Psoas muscle (tissue), 8 donors: ENCODE measurements around the gene SCPEP1. TPM values are rescaled to one million over a fixed set of nuclear protein-coding genes. Genes with fewer than 3 reads are reported as not detected.

Source experiments
- ATAC-seq, 4 donors: fragments of 200-7000 bp; cut with Tn5 transposase; one replicate each; pipeline ENCODE4 v1.9.1; 2020; ENCODE audit warnings: moderate library complexity in 3 of 4, mild to moderate bottlenecking in 2 of 4
- DNase-seq, 2 donors: peaks; one replicate each; pipeline ENCODE4 v3.0.0-alpha.2; 2020
- H3K27ac ChIP-seq: fragments of 200-600 bp; one replicate; pipeline ENCODE4 v1.8.0; 2022
- H3K27me3 ChIP-seq, 3 donors: fragments of 200-600 bp in 1 of 3; one replicate each; pipeline versions ENCODE4 v1.6.1 to v1.8.0; 2013 to 2022; ENCODE audit warnings: low read length in 2 of 3, mild to moderate bottlenecking in 2 of 3, moderate library complexity in 1 of 3; ENCODE audit not compliant: insufficient read depth in 3 of 3
- H3K36me3 ChIP-seq, 2 donors: fragments of 200-600 bp in 1 of 2; one replicate each; pipeline versions ENCODE4 v1.6.1 to v1.8.0; 2013 to 2022; ENCODE audit warnings: low read depth in 1 of 2, mild to moderate bottlenecking in 1 of 2, moderate library complexity in 1 of 2; ENCODE audit not compliant: insufficient read depth in 1 of 2
- H3K4me1 ChIP-seq: fragments of 200-600 bp; one replicate; pipeline ENCODE4 v1.8.0; 2022
- H3K4me3 ChIP-seq: fragments of 200-600 bp; one replicate; pipeline ENCODE4 v1.8.0; 2022; ENCODE audit warnings: mild to moderate bottlenecking
- H3K9me3 ChIP-seq: fragments of 200-600 bp; one replicate; pipeline ENCODE4 v1.8.0; 2022
- CTCF ChIP-seq: fragments of 200-600 bp; IDR thresholded peaks from one replicate; pipeline ENCODE4 v1.8.0; 2022; ENCODE audit warnings: antibody characterized with exemption
- WGBS, 3 donors: extraction: QIAGEN DNeasy Blood & Tissue Kit; methylation state at CpG; one replicate each; pipeline versions ENCODE4 v1.1.6 to v1.1.7; 2013; 5-methylcytosine and 5-hydroxymethylcytosine counted together
- intact Hi-C, 2 donors: fragments of 100-400 bp; cut with DNase I; formaldehyde crosslinking; loops; one replicate each; pipeline versions ENCODE4 v1.11.0 to v1.14.2; 2022
- polyA plus RNA-seq, 3 donors: library from polyadenylated mRNA; stranded (reverse); fragments of 200-250 nt; gene quantifications; one replicate each; pipeline ENCODE4 v1.2.3, GENCODE V29; 2013
- total RNA-seq, 4 donors: library from RNA; stranded (reverse); fragmentation: NEBNext Ultra II Directional in 2 of 4; extraction: Animal tissue kit (Norgen Biotek cat#: 25700) in 2 of 4; gene quantifications; one replicate each; pipeline versions ENCODE4 v1.2.1 to v1.2.4, GENCODE V29; 2021 to 2023
- donor health status: healthy with polysubstance abuse.
- donor health status: DM: no; HTN: no; CAD: no; lungs with moderate emphysema.
- donor health status: Bipolar disorder and iron deficiency.
- donor health status: healthy.
- donor health status: DM: yes; HTN: yes; CAD: no.
- donor health status: DM: no; HTN: no; CAD: no.
- donor health status: DM: no; HTN: no; CAD: no.
- donor health status: DM: yes; HTN: yes; CAD: no.

Gene SCPEP1
- total and polyA plus RNA-seq, 7 donors, result 5.8 to 33.1 (median 12.2) TPM

GRCh38 chr17:57016764-57017116, 38.8 kb downstream of the SCPEP1 start:
- no peak for TF ChIP-seq CTCF
- 53 to 56% (median 53%) methylated on average over 3 of the region's 3 CpGs for WGBS, 3 donors
- H3K27ac ChIP-seq, result no peak overlapping the region

GRCh38 chr17:57017625-57018024, 39.7 kb downstream of the SCPEP1 start:
- no peaks in the 10 kb centered on the region for H3K36me3 ChIP-seq
- no peaks in the 10 kb centered on the region for H3K27me3 ChIP-seq
- no peak overlapping the region for H3K27ac ChIP-seq
- intact Hi-C loops, result no loop called here
- ATAC-seq (no peak), DNase-seq (no peak)
- H3K9me3 ChIP-seq, result no peaks in the 10 kb centered on the region
- TF ChIP-seq CTCF, result no peak
- H3K4me1 ChIP-seq, result no peaks in the 10 kb centered on the region
- H3K4me3 ChIP-seq, result no peak overlapping the region
- 55 to 60% (median 58%) methylated on average over 4 of the region's 4 CpGs for WGBS, 3 donors

More at GRCh38 chr17:57016764-57017116, 38.8 kb downstream of the SCPEP1 start:
- Histone ChIP-seq H3K9me3 (no peaks in the 10 kb centered on the region), H3K36me3 (no peaks in the 10 kb centered on the region), H3K27me3 (no peaks in the 10 kb centered on the region), H3K4me3 (no peak overlapping the region), H3K4me1 (no peaks in the 10 kb centered on the region)
- DNase-seq, result no peak
- ATAC-seq, result no peak
- intact Hi-C loops, result no loop called here

GRCh38 chr17:57020208-57020607, 42.3 kb downstream of the SCPEP1 start:
- Histone ChIP-seq H3K9me3 (no peaks in the 10 kb centered on the region), H3K4me1 (no peaks in the 10 kb centered on the region), H3K27me3 (no peaks in the 10 kb centered on the region), H3K4me3 (no peak overlapping the region), H3K27ac (no peak overlapping the region), H3K36me3 (no peaks in the 10 kb centered on the region)
- DNase-seq (no peak), ATAC-seq (no peak)
- intact Hi-C loops, result no loop called here
- TF ChIP-seq CTCF, result no peak
- WGBS, 3 donors, result 79 to 85% (median 82%) methylated on average over 3 of the region's 3 CpGs

GRCh38 chr17:57021226-57021940, 43.5 kb downstream of the SCPEP1 start:
- 59 to 67% (median 62%) methylated on average over 4 of the region's 4 CpGs for WGBS, 3 donors
- Histone ChIP-seq H3K4me1 (no peaks in the 10 kb centered on the region), H3K4me3 (no peak overlapping the region), H3K27ac (no peak overlapping the region), H3K9me3 (peaks cover 3% of the 10 kb centered on the region), H3K36me3 (no peaks in the 10 kb centered on the region), H3K27me3 (no peaks in the 10 kb centered on the region)
- no peak for DNase-seq
- TF ChIP-seq CTCF, result no peak
- intact Hi-C loops, result no loop called here
- ATAC-seq, result peak in 3 of 4 donors; percentile 35 to 62 (median 46)

GRCh38 chr17:57025876-57026275, 47.9 kb downstream of the SCPEP1 start:
- 60 to 80% (median 73%) methylated on average over 1 of the region's 1 CpG for WGBS, 3 donors
- ATAC-seq, result no peak
- H3K4me3 ChIP-seq, result no peak overlapping the region

More at GRCh38 chr17:57025876-57026275, 47.9 kb downstream of the SCPEP1 start:
- TF ChIP-seq CTCF, result no peak
- H3K36me3 ChIP-seq, result no peaks in the 10 kb centered on the region
- H3K27me3 ChIP-seq, result no peaks in the 10 kb centered on the region
- intact Hi-C loops, result no loop called here
- peaks cover 11% of the 10 kb centered on the region for H3K9me3 ChIP-seq
- no peak for DNase-seq
- H3K27ac ChIP-seq, result no peak overlapping the region
- H3K4me1 ChIP-seq, result no peaks in the 10 kb centered on the region
